ENCODE measurements around the gene LHX4. TPM values are rescaled to one million over a fixed set of nuclear protein-coding genes. Genes with fewer than 3 reads are reported as not detected.

LHX4 gene
- polyA plus RNA-seq, 3 donors, result 0.03 TPM; not detected in 1

DNA sequence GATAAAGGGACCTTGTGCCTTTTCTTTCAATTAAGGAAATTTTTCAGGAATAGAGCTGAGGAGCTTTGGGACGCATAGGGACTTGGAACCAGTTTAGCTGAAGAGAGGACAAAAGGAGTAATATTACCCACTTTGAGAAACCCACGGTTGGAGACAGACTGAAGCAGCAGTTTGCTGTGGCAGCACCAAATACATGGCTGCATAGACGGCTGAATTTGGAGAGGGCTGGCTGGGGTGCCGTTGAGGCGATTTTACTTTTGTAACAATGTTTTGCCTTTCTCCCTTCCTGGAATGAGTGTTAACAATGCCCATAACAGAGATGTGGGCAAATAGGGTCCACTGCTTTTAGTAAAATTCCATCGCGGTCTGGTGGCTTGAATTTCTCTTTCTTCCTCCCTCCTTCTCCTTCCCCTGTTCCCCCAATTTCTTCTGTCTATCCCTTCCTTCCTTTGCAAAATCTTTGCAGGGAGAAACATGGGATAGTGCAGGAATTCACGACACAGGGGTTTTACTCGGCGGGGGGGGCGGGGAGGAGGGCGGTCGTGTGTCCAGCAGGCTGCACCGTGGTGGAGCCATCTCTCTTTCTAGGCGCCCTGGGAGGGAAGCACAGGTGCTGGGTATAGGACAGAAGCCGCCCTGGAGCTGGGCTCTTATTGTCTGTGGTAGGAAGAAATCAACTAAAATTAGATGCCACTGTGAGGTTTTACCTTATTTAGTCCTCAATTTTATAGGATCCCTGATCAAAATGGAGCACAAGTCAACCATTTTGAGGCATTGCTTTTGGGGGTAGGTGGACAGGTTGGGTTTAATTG lies 6.8 kb downstream of the LHX4 start:
- H3K27ac ChIP-seq (ENCODE audit: low read depth, low read length), result no peak overlapping the region
- 8 to 9% (median 8%) methylated on average over 16 of the region's 16 CpGs for WGBS, 3 donors

- 18 to 26% (median 22%) methylated on average over 7 of the region's 7 CpGs for WGBS, 3 donors
- H3K27ac ChIP-seq (ENCODE audit: low read depth, low read length), result no peak overlapping the region
These were observed 7.9 kb downstream of the LHX4 start for GRCh38 chr1:180237869-180238476.

- no peak overlapping the region for H3K27ac ChIP-seq (ENCODE audit: low read depth, low read length)
- 16 to 36% (median 23%) methylated on average over 7 of the region's 7 CpGs for WGBS, 3 donors
These were observed 8.6 kb downstream of the LHX4 start for GRCh38 chr1:180238675-180239074.

DNA sequence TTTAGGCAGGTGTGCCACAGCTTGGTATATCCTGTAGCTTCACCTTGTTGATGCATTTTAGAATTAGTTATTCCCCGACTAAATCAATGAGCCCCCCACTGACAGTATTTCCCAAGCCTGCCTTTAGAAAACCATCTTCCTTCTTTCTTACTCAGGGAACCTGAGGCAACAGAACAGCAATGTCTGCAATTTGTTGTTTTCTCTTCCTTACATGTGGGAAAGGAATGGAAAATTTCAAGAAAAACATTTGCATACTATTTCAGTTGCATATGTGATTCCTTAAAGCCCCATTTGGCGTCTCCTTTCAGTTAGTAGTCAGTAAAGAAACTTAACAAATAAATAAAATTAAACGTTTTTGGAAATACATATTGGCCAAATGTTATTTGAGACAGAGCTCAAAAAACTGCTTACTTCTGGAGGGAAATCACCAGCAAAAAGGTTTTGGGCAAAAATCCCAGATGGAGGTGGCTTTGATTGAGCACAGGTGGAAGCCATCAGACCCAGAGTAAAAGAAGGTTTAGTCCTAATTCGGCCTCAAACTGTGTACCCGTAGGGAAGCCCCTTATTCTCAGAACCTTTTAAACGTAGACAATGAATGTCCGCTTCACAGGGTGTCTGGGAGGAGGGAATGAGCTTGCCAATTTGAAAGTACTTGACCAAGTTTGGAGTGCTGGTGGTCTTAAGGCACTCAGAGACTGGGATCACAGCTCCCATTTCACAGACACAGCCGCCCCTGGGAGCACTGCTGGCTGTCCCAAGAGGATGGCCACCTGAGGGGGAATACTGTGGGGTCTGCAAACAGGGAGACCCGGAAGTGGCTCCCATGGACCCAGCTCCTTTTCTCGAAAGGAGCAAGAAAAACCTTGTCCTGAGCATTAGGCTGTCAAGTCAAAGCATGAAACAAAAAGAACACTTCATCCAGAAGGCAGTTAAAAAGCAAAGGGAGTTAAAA lies 9.4 kb downstream of the LHX4 start:
- no peak overlapping the region for H3K27ac ChIP-seq (ENCODE audit: low read depth, low read length)
- WGBS, 3 donors, result 12 to 19% (median 13%) methylated on average over 10 of the region's 10 CpGs

DNA sequence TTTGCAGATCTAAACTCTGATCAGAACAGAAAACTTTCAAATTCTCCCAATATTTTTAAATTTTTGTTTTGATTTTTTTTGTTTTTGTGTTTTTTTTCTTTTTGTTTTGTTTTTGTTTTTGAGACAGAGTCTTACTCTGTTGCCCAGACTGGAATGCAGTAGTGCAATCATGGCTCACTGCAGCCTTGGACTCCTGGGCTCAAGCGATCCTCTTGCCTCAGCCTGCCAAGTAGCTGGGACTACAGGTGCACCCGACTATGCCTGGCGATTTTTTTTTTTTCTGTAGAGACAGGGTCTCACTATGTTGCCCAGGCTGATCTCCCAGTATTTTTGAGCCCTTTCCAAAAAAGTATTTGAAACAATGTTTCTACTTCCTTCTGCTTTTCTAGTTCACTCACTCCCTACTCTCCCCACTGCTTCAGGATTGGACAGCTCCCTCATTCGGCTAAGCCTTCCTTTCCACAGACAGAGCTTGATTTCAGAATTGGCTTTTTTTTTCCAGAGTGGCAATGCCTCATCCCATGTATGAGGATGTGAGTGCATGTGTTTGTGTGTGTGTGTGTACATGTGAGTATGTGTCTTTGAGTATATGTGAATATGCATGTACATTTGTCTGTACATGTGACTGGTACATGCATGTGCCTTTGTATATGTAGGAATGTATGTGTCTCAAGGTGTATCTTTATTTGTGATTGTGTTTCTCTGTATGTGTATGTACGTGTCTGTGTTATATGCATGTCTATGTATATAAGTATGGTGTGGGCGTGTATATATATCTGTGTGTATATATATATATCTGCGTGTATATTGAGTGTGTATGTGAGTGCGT lies 11.9 kb downstream of the LHX4 start:
- H3K27ac ChIP-seq (ENCODE audit: low read depth, low read length), result no peak overlapping the region
- 61 to 70% (median 70%) methylated on average over 8 of the region's 8 CpGs for WGBS, 3 donors

DNA sequence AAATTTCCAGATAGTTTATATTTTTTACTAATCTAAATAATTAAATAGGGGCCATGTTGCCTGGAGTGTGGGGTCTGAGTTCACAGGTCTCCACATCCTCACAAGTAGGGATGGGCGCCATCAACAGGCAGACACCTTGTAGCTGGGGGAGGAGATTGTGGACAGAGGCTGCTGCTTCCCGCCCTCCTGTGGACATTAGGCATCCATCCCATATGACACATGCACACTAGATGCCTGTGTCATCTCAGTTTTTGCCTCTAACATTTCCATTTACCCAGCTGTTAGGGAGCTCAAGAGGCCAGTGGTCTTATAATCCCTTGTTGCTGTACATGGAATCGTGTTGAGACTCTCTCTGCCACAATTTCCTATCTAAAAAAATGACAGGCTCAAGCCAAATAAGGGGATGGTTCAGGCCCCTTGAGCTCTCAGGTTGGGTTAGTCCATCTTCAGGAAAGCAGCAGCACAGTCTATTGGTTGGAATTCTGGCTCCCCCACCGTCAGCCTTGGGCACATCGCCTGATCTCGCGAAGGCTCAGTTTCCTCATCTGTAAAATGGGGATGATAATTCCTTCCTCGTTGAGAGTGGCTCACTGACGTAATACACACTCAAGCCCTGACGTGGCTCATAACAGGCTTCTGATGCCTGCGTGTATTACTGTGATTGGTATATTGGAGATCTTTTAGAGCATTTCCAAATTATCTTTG lies 13.6 kb downstream of the LHX4 start:
- 87 to 89% (median 88%) methylated on average over 11 of the region's 11 CpGs for WGBS, 3 donors
- H3K27ac ChIP-seq (ENCODE audit: low read depth, low read length), result no peak overlapping the region

- 84 to 93% (median 87%) methylated on average over 6 of the region's 6 CpGs for WGBS, 3 donors
- H3K27ac ChIP-seq (ENCODE audit: low read depth, low read length), result no peak overlapping the region
These were observed 14.8 kb downstream of the LHX4 start for GRCh38 chr1:180244840-180245239.

DNA sequence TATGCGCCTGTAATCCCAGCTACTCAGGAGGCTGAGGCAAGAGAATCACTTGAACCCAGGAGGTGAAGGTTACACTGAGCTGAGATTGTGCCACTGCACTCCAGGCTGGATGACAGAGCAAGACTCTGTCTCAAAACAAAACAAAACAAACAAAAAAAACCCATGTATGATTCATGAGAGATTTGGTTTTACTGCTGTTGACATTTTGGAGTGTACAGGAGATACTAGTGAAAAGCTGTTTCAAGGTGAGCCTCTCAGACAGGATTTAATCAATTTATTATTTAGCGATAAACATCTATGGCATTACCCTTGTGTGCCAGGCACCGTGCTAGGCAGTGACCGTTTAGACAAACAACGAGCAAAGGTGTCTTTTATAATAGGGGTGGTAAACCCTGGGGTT lies 16.5 kb downstream of the LHX4 start:
- no peak overlapping the region for H3K27ac ChIP-seq (ENCODE audit: low read depth, low read length)
- 87 to 90% (median 88%) methylated on average over 5 of the region's 5 CpGs for WGBS, 3 donors

GRCh38 chr1:180247061-180247460 lies 17.0 kb downstream of the LHX4 start:
- no peak overlapping the region for H3K27ac ChIP-seq (ENCODE audit: low read depth, low read length)
- WGBS, 3 donors, result 50 to 86% (median 58%) methylated on average over 3 of the region's 3 CpGs

- WGBS, 3 donors, result 76 to 88% (median 86%) methylated on average over 4 of the region's 4 CpGs
- H3K27ac ChIP-seq (ENCODE audit: low read depth, low read length), result no peak overlapping the region
These were observed 17.5 kb downstream of the LHX4 start for GRCh38 chr1:180247580-180247979.

GRCh38 chr1:180248176-180248575 lies 18.1 kb downstream of the LHX4 start:
- no peak overlapping the region for H3K27ac ChIP-seq (ENCODE audit: low read depth, low read length)
- 90 to 96% (median 93%) methylated on average over 7 of the region's 7 CpGs for whole genome bisulfite sequencing, 3 donors

DNA sequence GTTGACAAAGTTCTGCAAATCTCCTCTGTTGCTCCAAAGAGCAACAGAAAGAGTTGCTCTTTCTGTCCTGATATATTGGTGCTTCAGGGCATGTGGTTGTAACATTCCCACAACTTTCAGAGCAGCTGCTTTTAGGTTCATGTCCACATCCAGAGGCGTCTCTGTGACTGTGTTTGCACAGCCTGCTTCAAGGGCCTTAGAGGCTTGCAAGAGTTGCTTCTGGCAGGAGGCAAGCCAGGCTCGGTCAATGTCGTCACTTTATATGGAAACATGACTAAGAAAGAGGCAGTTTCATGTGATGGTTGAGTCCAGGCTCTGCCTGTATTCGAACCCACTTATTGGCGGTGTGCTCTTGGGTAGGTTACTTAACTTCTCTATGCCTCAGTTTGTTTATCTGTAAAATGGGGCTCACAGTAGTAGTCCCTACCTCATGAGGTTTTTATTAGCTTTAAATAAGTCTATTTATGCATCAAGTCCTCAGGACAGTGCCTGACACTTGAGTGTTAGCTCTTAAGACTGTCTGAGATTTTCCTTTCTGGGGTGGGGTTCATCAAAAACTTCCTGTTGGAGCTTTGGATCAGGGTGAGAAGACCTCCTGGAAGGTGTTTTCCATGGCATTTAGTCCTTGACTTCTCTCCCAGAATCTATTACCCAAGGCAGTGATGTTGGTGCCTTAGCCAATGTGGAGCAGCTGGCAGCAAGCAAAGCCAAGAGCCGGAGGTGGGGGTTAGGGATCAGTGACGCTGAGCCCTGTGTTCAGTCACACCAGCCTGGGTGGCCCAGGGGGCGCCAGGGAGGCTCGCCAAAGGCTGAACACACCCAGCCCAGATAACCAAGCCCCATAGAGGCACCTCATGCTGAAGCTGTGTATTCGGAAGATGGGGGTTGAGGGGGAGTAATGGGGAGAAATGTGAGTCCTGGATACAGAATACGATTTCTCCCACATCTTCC lies 18.9 kb downstream of the LHX4 start:
- WGBS, 3 donors, result 69 to 72% (median 69%) methylated on average over 11 of the region's 11 CpGs

GRCh38 chr1:180249725-180250498 lies 19.8 kb downstream of the LHX4 start:
- WGBS, 3 donors, result 76 to 86% (median 79%) methylated on average over 13 of the region's 13 CpGs
- H3K27ac ChIP-seq (ENCODE audit: low read depth, low read length), result no peak overlapping the region

More for the DNA sequence above, 18.9 kb downstream of the LHX4 start:
- H3K27ac ChIP-seq (ENCODE audit: low read depth, low read length), result no peak overlapping the region

- WGBS, 3 donors, result 87 to 90% (median 88%) methylated on average over 7 of the region's 7 CpGs
- H3K27ac ChIP-seq (ENCODE audit: low read depth, low read length), result no peak overlapping the region
These were observed 20.4 kb downstream of the LHX4 start for GRCh38 chr1:180250499-180250770.

- no peak overlapping the region for H3K27ac ChIP-seq (ENCODE audit: low read depth, low read length)
- 78 to 82% (median 82%) methylated on average over 16 of the region's 16 CpGs for WGBS, 3 donors
These were observed 20.9 kb downstream of the LHX4 start for GRCh38 chr1:180250883-180251509.
